GM15510 (cell line): ENCODE measurements around the gene PPP2R2C.

Experiments used
- POLR2A ChIP-seq: IDR thresholded peaks from 3 replicates; pipeline ENCODE4 v1.6.1; 2011; ENCODE audit warnings: borderline replicate concordance; ENCODE audit not compliant: insufficient read length; ENCODE audit errors: extremely low read depth

PPP2R2C gene

DNA sequence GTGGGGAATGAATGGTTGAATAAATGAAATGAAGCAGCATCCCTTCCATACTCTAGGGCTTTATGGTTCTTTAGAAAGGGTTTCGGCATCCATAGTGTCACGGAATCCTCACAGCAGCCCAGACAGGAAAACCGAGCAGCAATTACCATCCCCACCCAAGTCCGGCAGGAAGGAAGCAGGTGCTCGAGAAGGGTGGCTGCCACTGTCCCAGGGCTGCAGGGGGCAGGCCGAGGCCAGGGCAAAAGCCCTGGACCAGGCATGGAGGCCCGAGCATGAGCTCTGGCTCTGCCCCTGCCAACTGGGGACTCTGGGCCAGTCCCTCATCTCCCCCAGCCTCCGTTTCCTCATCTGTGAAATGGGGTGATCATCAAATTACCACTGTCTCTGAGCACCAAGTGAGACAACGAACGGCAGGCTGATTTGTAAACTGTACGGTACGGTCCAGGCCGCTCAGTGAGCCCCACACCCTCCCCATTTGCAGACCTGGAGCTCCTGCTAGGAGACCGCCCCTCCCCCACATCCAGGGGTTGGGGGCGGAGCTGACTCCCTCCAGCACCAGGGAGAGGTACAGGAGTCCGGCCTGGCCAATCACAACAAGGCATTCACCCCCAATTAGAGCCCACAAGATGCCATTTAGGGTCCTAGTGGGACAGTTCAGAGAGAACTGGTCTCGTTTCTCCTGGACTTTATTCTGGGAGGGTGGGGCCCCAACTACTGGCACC, 102.3 kb downstream of the PPP2R2C start:
- no peak for TF ChIP-seq POLR2A

DNA sequence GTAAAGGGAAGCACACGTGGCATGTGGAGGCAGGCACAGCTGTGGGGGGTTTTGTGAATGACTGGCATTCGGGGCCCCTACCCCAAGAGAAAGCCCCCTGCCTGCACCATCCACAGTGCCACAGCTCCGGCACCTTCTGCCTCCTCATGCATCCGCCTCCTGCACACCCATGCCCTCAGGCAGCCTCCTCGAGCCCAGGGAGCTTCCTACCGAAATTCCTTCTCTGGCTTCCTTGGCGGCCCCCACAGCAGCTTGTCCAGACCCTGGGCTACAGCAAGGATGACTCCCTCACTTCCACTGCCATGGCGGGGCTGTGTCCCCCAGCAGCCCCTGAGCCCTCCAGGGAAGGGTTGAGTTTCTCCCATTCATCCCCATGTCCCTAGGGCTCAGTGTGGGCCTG, 102.9 kb downstream of the PPP2R2C start:
- no peak for TF ChIP-seq POLR2A

DNA sequence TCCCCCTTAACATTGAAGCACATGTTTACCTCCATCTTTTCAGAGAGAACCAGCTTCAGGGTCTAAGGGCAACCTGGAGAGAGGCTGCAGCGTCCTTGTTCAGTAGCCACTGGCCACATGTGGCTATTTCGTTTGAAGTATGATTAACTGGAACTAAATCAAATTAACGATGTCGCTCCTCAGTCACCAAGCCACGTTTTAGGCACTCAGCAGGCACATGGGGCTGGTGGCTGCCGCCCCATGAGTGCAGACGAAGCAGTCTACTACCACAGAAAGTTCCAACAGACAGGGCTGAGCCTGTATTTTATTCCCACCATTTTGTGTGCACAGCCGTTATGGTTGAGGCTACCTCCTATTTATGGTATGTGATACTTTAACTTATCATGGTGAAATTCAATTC, 103.4 kb downstream of the PPP2R2C start:
- no peak for TF ChIP-seq POLR2A

DNA sequence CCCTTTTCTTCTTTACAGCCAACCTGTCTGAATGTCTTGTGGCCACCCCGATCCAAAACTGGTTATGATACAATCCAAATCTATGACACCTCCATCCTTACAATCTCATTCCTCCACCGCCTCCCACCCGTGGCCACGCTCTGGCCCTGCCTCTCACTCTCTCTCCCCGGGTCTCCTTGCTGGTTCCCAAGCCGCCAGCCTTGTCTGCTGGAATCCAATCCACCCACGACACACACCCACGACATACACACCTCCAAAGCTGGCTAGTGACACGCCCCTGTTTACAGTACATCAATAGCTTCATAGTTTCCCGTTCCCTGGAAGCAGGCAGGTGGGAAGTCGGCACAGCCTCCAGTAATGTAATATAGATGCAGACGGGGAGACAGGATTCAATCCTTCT, 103.8 kb downstream of the PPP2R2C start:
- no peak for TF ChIP-seq POLR2A

DNA sequence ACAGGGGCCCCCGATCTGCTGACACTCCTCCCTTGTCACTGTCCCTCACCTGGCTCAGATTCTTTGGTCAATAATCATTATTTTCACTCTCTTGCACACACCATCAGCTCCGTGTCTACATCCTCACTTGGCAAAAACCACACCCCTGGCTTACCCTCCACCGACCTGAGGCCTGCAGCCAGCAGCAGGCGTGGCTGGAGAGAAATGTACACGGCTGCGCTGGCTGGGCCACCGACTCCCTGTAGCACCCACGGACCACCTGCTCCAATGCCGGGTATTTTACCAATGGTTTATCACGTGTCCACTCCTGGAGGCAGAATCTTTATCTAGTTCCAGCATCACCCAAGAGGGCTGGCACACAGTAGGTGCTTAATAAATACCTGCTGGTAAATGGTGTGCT, 104.3 kb downstream of the PPP2R2C start:
- no peak for TF ChIP-seq POLR2A

DNA sequence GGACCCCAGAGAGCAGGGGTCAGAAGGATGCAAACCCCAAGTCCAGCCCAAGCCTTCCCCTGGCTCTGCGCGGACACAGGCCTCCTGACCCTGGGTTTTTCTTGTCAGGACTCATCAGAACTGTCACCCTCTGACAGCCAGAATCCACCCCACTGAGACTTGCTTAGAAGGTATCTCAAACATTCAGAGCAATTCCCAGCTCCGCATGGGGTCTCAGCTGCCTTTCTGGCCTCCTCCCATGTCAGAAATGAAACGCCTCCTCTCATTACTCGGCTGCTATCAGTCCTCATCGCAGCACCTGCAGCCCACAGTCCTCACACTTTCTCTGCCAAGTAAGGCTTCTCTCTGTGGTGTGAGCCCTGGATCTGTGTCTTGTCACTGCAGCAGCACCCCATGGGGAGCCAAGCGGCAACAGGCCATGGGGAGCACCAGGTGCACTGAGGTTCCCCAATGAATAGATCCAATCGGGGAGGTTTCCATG, 105.0 kb downstream of the PPP2R2C start:
- TF ChIP-seq POLR2A: no peak

DNA sequence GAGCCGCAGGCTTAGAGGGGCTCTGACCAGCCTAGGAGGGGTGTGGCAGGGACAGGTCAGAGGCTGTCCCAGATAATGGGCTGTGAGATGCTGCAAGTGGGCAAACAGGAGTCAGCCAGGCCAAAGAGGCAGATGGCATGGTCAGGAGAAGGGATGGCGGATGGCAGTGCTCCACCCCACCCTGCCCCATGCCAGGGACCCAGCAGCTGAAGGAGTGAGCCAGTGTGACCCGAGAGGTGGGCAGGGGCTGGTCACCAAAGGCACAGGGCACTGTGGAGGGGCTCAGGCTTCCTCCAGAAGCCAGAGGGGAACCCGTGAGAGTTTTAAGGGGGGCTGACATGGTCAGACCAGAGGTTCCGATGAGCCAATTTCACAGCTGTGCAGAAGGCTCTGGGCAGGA, 105.8 kb downstream of the PPP2R2C start:
- no peak for TF ChIP-seq POLR2A

DNA sequence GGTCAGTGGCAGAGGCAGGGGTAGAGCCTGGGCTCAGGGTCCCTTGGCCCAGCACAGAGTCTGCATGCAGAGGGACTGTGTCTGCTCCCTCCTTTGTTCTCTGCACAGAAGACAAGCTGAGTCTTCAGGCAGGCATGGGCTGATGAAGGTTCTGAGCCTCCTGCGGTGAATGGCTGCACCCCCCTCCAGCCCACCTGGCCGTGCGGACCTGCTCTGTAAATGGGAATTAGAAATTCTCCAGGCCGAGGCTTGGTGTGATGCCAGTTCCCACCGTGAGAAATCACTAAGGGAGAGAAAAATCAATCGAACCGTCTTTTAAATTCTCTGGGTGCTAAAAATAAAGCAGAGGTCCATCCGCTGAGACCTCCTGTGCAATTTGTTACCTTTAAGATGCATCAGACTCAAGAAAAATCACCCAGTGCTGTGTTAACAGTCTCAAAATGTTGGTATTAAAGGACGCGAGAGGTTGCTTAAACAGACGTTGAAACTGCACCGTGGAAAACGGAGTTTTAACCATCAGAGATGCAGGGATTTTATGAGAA, 106.8 kb downstream of the PPP2R2C start:
- TF ChIP-seq POLR2A: no peak

DNA sequence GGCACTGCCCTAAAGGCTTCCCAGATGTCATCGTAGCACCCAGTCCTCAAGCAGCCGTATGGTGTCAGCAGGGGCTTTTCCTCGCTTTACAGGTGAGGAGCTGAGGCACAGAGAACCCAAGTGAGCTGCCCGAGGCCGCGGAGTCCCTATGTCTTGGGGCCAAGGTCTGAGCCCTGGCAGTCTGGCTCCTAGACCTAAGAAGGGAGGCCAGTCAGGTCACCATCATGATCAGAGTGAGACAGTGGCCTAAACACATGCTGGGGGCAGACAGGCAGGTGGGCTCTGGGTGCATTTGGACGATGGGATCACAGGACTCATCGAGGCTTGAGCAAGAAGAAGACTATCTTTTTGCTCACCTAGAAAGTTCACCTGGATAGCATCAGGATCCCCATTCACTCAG, 107.8 kb downstream of the PPP2R2C start:
- TF ChIP-seq POLR2A: no peak

DNA sequence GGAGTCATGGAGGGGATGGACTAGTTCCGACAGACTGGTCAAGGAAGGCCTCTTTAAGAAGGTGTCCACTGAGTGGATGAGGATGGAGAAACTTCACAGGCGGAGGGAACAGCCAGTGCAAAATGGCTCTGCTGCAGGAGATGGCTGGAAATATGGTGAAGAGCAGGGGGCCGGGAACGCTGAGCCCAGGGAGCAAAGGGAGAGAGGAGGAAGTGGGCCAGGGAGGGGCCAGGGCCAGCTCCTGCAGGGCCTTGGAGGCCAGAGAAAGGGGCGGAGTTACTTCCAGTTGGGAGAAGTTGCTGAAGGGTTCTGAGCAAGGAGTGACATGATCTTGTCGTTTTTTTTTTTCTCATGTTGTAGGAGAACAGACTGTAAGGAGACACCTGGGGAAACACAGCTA, 108.3 kb downstream of the PPP2R2C start:
- no peak for TF ChIP-seq POLR2A

DNA sequence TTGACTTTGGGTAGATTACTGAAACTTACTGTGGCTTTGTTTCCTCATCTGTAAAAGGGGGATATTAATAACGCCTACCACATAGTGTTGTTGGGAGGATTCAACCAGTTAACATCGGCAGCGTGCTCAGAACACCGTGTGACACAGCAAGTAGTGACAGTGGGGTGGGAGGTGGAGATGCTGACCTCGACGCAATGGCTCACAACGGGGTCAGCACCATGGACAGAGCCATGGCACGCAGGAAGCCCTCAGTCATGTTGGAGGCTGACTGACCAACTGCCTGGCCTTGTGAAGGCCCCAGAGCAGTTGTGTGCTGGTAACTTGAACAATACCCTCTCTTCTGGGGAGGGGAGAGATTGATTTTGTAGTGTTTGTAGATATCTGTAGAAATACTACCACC, 109.5 kb downstream of the PPP2R2C start:
- no peak for TF ChIP-seq POLR2A

DNA sequence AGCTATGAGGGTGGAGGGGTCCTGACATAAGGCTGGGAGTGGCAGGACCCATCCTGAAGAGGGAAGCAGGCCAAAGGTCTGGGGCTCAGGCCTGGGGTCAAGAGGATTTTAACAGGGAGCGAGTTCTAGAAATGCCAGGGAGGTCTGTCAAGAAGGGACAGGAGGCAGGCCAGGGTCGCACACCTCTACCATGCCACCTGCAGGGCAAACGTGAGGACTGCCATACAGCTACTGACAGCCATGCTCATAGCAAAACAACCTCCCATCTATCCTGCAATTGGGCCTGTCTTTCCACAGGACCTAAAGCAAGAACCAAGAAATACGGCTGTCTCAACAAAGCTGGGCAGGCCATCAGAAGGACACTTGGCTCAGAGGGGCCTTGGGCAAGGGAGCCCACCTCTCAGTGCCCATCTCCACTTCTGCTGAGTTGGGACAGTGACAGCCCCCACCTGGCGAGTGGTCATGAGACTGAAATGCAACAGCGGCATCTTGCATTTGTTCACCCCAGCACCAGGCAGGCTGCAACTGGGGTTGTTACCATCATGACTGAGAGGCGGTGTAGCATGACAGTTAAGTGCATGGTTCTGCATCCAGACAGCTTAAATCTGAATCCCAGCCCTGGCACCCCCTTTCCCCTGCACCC, 110.0 kb downstream of the PPP2R2C start:
- TF ChIP-seq POLR2A: no peak

DNA sequence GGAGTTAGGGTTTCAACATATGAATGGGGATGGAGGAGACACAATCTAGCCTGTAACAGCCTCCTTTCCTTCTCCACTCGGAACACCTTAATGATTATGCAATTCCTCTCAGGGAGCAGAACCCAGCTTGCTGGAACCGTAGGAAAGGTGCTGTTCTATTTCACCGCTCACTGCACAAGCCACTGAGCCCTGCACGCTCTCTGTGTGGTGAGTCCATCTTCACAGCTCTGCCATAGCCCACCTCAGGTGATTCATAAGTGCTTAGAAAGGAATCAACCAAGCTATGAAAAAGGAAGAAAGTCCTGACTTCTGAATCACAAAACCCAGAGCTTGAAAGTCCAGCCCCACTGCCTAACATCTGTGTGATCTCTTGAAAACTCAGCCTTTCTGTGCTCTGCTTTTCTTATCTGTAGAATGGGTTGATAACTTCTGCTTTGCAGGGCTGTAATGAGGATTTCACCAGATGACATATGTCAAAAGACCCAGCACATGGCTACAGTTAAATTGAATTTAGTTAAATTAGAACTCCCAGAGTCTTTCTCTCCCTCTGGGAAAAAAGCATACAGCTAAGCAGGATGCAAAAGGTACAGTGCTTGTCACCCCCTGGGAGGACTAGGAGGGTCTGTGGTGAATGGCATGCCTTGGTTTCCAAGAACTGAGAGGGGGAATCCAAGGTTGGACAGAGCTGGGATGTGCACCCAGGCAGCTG, 111.2 kb downstream of the PPP2R2C start:
- TF ChIP-seq POLR2A: no peak

DNA sequence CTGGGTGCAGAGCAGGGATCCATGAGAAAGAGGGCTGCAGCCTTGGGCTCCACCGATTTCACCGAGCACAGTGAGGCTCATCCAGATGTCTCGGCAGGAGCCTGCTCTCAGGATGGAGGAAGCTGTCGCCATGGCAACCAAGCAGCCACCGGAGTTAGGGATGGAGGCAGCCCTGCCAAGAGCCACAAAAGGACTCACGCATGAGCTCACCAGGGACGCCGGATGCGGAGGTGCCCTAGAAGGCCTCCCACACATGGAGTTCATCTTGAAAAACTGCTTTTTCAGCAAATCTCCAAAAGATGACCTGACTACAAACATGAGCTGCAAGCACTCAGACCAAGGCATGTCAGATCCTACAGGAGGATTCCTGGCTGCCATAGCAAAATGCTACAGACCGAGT, 112.0 kb downstream of the PPP2R2C start:
- TF ChIP-seq POLR2A: no peak

DNA sequence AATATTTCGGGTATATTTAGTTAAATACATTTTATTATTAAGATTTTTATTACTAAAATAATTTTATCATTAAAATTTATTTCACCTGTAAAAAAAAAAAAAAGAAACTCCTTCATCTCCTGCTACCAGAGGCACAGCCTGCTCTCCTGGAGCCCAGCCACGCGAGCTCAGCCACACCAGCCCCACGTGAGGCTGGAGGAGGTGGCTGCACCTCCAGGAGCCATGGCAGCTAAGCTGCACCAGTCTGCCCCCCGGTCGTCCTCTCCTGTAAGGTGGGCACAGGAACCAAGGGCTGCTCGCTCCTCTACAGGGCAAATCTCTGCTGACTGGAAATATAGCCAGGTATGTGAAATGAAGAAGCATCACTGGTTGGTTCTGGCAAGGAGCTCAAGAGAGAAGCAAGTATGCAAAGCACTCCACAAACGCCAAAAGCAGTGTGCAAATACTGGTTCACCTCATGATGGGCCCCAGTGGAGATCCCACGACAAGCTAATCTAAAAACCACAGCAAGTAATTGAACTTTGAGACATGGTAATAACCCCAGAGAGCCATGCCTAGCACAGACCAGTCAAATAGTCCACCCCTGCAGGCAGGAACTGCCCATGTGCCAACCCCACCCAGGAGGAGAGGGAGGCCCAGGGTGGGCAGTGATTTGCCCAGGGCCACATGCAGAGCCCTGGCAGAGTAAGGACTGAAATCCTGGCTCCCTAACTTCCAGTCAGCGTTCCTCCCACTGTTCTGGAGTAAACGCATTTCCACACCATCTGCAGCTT, 112.7 kb downstream of the PPP2R2C start:
- TF ChIP-seq POLR2A: no peak
